Measurements from ENCODE around the gene FLT3LG. TPM values are rescaled to one million over a fixed set of nuclear protein-coding genes. Genes with fewer than 3 reads are reported as not detected.

Gene FLT3LG
- total and polyA plus RNA-seq, 12 donors: 1.6 to 14.8 (median 3.7) TPM

- Histone ChIP-seq H3K4me1 (peaks cover 0 to 29% (median 6%) of the 10 kb centered on the region in 9 donors), H3K27me3 (peaks cover 0 to 16% (median 11%) of the 10 kb centered on the region in 7 donors), H3K27ac (no peak overlapping the region), H3K9me3 (no peaks in the 10 kb centered on the region), H3K4me3 (no peak overlapping the region), H3K36me3 (peaks cover 0 to 44% (median 0%) of the 10 kb centered on the region in 9 donors)
- ATAC-seq (no peak), DNase-seq (no peak)
- intact Hi-C loops (cut with DNase I): loop anchor here in 4 of 10 donors (5.0 to 10.0 kb wide), 3 partner anchors 181 to 221 kb away; no protein-coding TSS in a partner anchor
- no peak for TF ChIP-seq CTCF (IDR thresholded peaks at IDR 0.05)
- WGBS, 2 donors: 91 to 94% methylated on average over 3 of the region's 3 CpGs
Measured at GRCh38 chr19:49445997-49446396, 28.0 kb upstream of the FLT3LG start.

- no peak overlapping the region for H3K27ac ChIP-seq
- DNase-seq: peak in 1 of 2 donors; percentile 63
Measured at GRCh38 chr19:49447485-49448431, 26.3 kb upstream of the FLT3LG start.

GRCh38 chr19:49448432-49448786 is 25.6 kb upstream of the FLT3LG start:
- 93 to 96% methylated on average over 6 of the region's 6 CpGs for WGBS, 2 donors

More at GRCh38 chr19:49447485-49448431, 26.3 kb upstream of the FLT3LG start:
- intact Hi-C loops (cut with DNase I): loop anchor here in 4 of 10 donors (5.0 to 10.0 kb wide), 3 partner anchors 183 to 223 kb away; no protein-coding TSS in a partner anchor
- no peak for TF ChIP-seq CTCF (IDR thresholded peaks at IDR 0.05)
- no peaks in the 10 kb centered on the region for H3K27me3 ChIP-seq
- H3K4me1 ChIP-seq: peaks cover 0 to 31% (median 6%) of the 10 kb centered on the region in 9 donors
- no peaks in the 10 kb centered on the region for H3K9me3 ChIP-seq
- no peak overlapping the region for H3K4me3 ChIP-seq
- peaks cover 0 to 44% (median 0%) of the 10 kb centered on the region in 9 donors for H3K36me3 ChIP-seq
- 72 to 74% methylated on average over 32 of the region's 32 CpGs for WGBS, 2 donors
- no peak for ATAC-seq

More at GRCh38 chr19:49448432-49448786, 25.6 kb upstream of the FLT3LG start:
- Histone ChIP-seq H3K36me3 (peaks cover 0 to 44% (median 0%) of the 10 kb centered on the region in 9 donors), H3K27me3 (no peaks in the 10 kb centered on the region), H3K4me1 (peaks cover 0 to 30% (median 6%) of the 10 kb centered on the region in 9 donors), H3K4me3 (no peak overlapping the region), H3K27ac (no peak overlapping the region), H3K9me3 (no peaks in the 10 kb centered on the region)
- no peak for TF ChIP-seq CTCF (IDR thresholded peaks at IDR 0.05)
- DNase-seq: no peak
- no peak for ATAC-seq
- intact Hi-C loops (cut with DNase I): loop anchor here in 4 of 10 donors (5.0 to 10.0 kb wide), 3 partner anchors 184 to 224 kb away; no protein-coding TSS in a partner anchor
